Amygdala (tissue), 56 donors: ENCODE results near the gene FZD7.

Experiments
- DNase-seq, 56 donors: peaks; one replicate each; lab custom pipeline; 2025; lab: John Stamatoyannopoulos, UW

Gene FZD7

DNA sequence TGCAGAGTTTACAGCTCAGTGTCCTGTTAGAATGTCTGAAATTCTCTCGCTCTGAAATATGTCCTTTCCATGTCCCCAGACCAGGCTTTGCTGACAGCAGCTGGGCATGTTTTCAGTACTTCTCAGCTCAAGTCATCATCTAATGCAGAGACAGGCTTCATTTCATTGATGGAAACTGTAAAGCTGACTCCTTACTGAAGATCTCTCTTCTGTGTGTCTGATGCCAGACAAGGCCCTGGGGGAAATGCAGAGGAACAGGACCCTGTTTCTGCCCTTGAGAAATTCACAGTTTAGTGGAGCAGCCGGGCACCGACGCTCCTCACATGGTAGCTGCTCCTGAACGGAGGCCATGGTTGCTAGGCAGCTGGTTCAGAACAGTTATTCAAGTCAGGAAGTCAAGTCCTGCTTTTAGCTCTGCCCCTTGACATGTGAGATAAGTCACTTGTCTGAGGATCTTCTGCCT is 24.6 kb upstream of the FZD7 start:
- DNase-seq = peak in 2 of 56 donors; percentile 1 to 3

DNA sequence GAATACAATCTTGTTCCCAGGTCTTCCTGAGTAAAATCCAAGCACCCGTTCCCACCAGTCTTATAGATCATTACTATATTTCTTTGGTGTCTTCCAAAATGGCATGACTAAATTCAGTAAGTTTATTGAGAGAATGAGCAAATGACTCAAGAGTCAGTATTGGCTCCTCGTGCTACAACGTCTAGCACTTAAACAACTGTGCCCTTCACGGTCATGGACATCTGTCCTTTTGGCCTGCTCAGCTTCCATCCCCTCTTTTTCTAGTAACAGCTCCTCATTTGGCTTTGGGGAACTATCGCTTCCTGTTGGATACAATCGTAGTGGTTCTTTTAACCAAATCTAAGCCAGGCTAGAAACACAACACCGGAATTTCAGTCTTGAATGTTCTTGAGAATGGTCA is 24.1 kb upstream of the FZD7 start:
- no peak for DNase-seq

DNA sequence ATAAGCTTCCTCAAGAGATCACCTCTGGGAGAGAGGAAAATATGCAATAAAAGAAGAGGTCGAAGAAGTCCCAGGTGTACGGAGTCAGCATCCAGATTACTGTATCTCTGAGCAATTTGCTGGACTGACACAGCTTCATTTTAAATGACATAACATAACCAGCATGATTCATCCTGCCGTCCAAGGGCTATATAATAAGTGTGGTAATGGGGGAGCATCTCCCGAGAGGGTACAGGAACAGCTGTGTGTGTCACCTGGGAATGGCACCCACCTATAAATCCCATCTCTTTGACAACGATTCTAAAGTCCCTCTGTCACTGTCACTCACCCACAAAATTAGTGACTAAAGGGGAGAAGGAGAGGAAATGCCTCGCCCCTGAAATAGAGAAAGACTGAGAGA is 19.3 kb upstream of the FZD7 start:
- no peak for DNase-seq

DNA sequence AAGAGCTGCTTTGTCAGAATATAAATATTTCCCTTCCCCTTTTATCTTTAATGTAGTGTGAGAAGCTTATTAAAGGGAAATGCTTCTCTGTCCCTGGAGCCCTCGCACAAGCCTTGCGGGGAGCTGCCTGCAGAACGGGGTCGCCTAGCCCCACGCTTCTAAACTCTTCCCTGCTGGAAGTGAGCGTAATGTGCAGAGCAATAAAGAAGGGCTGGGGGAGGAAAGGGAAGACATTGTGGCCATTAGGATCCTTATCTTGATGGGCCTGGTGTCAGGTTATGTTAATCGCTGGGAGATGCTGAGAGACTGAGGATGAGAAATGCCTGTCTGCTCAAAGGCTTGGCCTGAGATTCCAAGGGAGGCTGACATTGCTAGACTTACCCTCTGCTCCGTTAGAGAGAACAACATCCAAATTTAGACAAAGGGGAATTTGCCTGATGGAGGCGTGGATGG is 18.9 kb upstream of the FZD7 start:
- no peak for DNase-seq

GRCh38 chr2:202015471-202015870 is 18.2 kb upstream of the FZD7 start:
- DNase-seq = no peak

GRCh38 chr2:202016579-202017227 is 17.0 kb upstream of the FZD7 start:
- DNase-seq = peak in 1 of 56 donors; percentile 2

DNA sequence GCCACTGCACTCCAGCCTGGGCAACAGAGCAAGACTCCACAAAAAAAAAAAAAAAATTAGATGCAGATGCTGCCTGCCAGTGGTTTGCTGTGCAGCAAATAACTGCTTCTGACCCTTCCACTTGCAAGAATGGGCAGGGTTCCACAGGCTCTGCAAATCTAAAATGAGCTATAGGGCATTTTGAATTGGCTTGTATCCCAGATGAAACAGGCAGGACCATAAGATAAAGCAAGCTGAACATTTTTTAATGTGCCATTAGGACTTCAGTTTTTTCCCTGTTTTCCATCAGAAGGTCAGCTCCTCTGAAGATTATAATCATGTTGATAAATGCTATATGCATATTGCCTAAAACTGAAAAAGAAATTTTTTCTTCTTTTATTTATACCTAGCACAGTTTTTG is 15.7 kb upstream of the FZD7 start:
- no peak for DNase-seq

DNA sequence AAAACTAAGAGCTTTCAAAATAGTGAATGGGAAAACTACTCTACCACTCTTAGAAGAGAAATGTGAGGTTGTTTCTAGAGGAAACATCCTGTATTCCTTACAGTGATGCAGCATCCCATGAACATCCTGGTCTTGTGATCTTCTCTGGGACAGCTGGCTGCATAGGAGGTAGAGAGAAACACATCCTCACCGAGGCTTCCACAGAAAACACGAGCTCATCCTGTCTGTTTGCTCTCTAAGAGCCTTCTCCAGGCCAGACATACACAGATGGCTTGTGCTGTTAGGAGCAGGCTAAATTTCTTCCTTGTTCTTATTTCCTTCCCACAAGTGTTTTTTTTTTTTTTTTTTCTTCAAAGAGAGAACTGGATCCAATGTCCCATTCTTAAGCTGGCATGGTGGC is 14.7 kb upstream of the FZD7 start:
- DNase-seq = no peak

- no peak for DNase-seq
These were observed 13.8 kb upstream of the FZD7 start for GRCh38 chr2:202019689-202020450.

- DNase-seq = no peak
These were observed 10.9 kb upstream of the FZD7 start for GRCh38 chr2:202022755-202023154.

DNA sequence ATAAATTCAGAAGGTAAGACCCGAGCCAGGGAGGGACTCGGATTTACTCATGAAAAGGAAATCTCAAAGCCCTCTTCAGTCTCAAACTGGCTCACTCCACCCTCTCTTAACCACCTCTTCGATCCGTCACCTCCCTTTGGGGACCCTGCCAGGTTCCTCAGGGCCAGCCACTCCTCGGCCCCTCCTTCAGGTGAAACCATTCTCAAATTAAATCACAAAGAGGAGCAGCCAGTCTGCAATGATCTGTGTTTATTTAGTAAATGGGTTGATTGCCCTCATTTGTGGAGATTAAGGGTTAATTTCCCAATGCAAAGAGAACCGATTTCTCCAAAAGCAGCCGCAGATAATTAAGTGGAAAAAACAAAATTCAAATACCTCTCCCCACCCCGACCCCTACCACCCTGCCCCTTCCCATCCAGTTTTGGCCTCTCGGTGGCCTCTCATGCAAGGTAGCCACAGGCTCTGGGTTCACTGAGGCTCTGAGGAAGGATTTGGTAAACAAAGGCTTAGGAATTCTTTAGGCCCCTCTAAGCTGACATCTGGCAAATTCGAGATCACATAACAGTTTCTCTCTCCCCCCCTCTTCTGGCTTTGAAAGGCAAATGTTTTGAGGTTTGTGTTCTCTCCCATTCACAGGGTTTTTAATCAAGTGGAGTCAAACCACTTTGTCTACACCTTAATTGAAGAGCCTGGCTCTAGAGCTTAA is 10.3 kb upstream of the FZD7 start:
- no peak for DNase-seq

DNA sequence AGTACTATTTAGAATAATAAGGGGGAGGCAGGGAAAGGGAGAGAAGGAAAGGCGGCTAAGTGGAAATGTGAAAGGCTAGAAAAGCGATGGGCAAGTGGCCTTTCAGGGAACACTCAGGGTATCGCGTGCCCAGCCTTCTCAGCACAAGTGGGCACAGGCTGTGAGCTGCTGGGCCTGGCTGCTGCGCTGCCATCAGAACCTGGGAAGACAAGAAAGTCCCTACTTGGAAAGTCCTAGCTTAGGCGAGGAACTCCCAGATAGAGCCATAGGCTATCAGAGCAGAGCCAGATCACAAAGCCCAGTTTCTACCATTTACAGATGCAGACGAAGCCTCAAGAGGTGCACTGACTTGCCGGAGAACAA is 9.8 kb upstream of the FZD7 start:
- no peak for DNase-seq

- DNase-seq = no peak
These were observed 8.8 kb upstream of the FZD7 start for GRCh38 chr2:202024871-202025270.

DNA sequence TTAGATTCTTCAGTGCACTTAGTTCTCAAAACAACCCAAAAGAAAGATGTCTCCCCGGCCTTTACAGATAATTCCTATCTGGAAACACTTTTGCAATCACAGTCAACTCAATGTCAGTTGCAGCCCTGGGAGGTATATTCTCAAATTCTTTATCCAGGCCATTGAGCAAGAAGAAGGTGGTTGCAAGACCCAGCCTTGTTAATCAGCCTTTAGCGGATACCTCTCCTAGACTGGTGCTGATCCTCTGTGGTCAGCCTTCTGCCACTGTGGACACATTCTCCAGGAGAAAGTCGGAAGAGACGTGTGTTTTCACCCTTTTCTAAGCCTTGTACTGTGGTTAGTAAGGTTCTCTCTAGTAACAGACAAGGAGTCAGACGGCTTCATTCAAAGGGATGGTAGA is 7.8 kb upstream of the FZD7 start:
- DNase-seq = no peak

- no peak for DNase-seq
These were observed 7.1 kb upstream of the FZD7 start for GRCh38 chr2:202026507-202026906.

- no peak for DNase-seq
These were observed 3.0 kb upstream of the FZD7 start for GRCh38 chr2:202030691-202031090.

DNA sequence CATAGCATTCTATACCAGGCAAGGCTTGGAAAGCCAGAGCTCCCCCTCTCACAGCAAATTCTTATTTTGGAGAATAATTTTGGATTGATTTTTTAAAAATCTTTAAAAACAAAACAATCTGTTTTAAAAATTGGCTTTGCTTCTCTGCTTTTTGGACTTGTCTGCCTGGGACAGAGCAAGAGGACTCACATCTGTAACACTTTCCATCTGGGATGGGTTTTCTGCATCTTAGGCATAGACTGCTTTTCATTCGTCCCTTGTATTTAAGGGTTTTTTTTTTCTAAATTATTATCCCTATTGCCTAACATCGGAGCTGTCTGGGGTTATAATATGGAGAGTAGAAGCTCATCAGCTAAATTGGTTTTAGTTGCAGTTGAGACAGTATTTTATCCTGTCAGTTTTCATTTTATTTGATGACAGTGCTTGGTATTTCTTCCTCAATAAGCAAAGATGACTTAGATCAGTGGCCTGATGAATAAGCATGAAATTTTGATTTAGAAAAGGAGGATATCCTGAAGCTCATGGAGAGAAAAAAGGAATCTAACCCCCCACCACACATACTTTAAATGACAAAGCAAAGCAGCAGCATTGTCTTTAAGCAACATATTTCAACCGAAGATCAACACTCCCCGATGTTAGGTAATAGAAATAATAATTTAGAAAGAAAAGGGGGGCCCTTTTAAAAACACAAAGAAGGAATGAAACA is 2.3 kb upstream of the FZD7 start:
- no peak for DNase-seq

GRCh38 chr2:202032846-202033316 is 774 bp upstream of the FZD7 start:
- peak in 11 of 56 donors; percentile 10 to 72 (median 40) for DNase-seq

DNA sequence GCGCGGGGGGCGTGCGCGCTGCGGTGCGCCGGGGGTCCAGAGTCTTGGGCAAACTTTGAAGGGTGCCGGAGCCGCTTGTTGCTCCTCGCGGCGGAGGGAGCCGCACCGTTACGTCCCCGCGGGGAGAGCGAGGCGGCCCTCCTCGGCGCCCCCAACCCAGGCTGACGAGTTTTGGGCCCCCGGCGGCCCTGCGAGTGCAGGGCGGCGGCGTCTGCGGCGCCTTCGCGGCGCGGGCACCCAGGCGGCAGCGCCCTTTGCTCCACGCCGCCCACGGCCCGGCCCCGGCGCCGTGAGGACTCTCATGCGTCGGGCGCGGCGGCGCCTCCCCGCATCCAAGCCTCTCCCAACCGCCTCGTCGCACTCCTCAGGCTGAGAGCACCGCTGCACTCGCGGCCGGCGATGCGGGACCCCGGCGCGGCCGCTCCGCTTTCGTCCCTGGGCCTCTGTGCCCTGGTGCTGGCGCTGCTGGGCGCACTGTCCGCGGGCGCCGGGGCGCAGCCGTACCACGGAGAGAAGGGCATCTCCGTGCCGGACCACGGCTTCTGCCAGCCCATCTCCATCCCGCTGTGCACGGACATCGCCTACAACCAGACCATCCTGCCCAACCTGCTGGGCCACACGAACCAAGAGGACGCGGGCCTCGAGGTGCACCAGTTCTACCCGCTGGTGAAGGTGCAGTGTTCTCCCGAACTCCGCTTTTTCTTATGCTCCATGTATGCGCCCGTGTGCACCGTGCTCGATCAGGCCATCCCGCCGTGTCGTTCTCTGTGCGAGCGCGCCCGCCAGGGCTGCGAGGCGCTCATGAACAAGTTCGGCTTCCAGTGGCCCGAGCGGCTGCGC is 814 bp downstream of the FZD7 start:
- no peak for DNase-seq
